ENCODE data around the gene SGMS2.

DNA sequence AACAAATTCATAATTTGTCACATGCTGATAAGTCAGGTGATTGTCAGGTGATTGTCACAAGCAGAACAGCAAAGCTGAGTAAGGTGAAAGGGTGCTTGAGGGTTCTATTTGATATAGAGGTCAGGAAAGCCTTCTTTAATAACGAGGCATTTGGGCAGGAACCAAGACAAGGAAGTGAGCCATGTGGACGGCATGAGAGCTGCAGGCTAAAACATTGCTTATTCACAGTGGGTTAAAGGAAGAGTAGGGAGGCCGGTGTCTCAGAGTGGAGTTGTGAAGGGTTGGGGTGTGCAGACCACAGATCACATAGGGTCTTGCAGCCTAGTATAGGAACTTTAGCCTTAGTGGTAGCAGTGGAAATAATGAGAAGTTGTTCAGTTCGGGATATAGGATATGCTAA is 75.3 kb downstream of the SGMS2 start:
- TF ChIP-seq, protein P1, sequence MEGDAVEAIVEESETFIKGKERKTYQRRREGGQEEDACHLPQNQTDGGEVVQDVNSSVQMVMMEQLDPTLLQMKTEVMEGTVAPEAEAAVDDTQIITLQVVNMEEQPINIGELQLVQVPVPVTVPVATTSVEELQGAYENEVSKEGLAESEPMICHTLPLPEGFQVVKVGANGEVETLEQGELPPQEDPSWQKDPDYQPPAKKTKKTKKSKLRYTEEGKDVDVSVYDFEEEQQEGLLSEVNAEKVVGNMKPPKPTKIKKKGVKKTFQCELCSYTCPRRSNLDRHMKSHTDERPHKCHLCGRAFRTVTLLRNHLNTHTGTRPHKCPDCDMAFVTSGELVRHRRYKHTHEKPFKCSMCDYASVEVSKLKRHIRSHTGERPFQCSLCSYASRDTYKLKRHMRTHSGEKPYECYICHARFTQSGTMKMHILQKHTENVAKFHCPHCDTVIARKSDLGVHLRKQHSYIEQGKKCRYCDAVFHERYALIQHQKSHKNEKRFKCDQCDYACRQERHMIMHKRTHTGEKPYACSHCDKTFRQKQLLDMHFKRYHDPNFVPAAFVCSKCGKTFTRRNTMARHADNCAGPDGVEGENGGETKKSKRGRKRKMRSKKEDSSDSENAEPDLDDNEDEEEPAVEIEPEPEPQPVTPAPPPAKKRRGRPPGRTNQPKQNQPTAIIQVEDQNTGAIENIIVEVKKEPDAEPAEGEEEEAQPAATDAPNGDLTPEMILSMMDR (IDR thresholded peaks at IDR 0.05): no peak
- no peak for TF ChIP-seq POLR2A (IDR thresholded peaks at IDR 0.05)

Measured in adrenal gland (tissue), 5 donors.